ENCODE measurements around the gene OR4K5. TPM values are rescaled to one million over a fixed set of nuclear protein-coding genes. Genes with fewer than 3 reads are reported as not detected.
"Not testable (repeated sequence)": the region's sequence is repeated elsewhere in the genome, so short reads cannot be mapped to it uniquely, and the experiment has no call there.

The OR4K5 gene
- total and polyA plus RNA-seq, 2 donors (not counting 3 experiments of a cell fraction or from before 2014, with no cell fraction given): not detected

- Histone ChIP-seq H4K20me1 (replicated peaks; ENCODE audit: control insufficient read depth, extremely low read depth, insufficient read depth, low read length) (no peaks in the 10 kb centered on the region), H3K4me2 (ENCODE audit: insufficient read depth, low read length) (no peak overlapping the region), H3K4me1 (ENCODE audit: control insufficient read depth, extremely low read depth, insufficient read depth, low read length) (no peaks in the 10 kb centered on the region), H3K27me3 (ENCODE audit: control insufficient read depth in 2 of 2, insufficient read depth in 2 of 2, low read length in 2 of 2) (no peaks in the 10 kb centered on the region), H2AFZ (ENCODE audit: low read depth, low read length) (no peak overlapping the region), H3K9me3 (replicated peaks; ENCODE audit: control insufficient read depth, insufficient read depth, low read length) (no peaks in the 10 kb centered on the region), H3K9ac (replicated peaks; ENCODE audit: extremely low read depth, insufficient read depth, low read length) (no peak overlapping the region), H3K9me1 (replicated peaks; ENCODE audit: control insufficient read depth, extremely low read depth, insufficient read depth, low read length) (no peaks in the 10 kb centered on the region), H3K4me3 (replicated peaks in 1 of 3; ENCODE audit: insufficient read depth in 1 of 3, low read depth in 1 of 3, low read length in 3 of 3) (no peak overlapping the region), H3K79me2 (ENCODE audit: control insufficient read depth, insufficient read depth, low read length) (no peaks in the 10 kb centered on the region), H3K36me3 (ENCODE audit: control insufficient read depth in 2 of 2, extremely low read depth in 1 of 2, insufficient read depth in 2 of 2, low read length in 2 of 2) (no peaks in the 10 kb centered on the region), H3K27ac (ENCODE audit: insufficient read depth, low read depth, low read length) (no peak overlapping the region)
- FAIRE-seq (no peak), DNase-seq (ENCODE audit: low read depth, low spot score) (no peak)
- dilution Hi-C loops (cut with MboI; ENCODE audit: extremely low pct_ligation_motif_present, low sequenced_read_pairs): no loop called here
- POLR2A ChIA-PET: no interaction called here
- BruUV-seq (replicated peaks): no TSS peak
- CTCF ChIA-PET: no interaction called here
- TF ChIP-seq MAX (IDR thresholded peaks at IDR 0.05; ENCODE audit: insufficient read depth, insufficient read length): no peak
- no peak for TF ChIP-seq CTCF (IDR thresholded peaks at IDR 0.05; ENCODE audit: extremely low read depth in 1 of 2, insufficient read depth in 1 of 2, low read depth in 1 of 2, low read length in 2 of 2)
- no peak for TF ChIP-seq EZH2 (IDR thresholded peaks at IDR 0.05; ENCODE audit: borderline replicate concordance, low read depth, low read length, severe bottlenecking)
- TF ChIP-seq MYC (IDR thresholded peaks at IDR 0.05; ENCODE audit: low read depth, low read length): no peak
- no peak for TF ChIP-seq GATA2 (IDR thresholded peaks at IDR 0.05; ENCODE audit: insufficient read depth, insufficient read length, low read depth, low read length)
- TF ChIP-seq POLR2AphosphoS5 (IDR thresholded peaks at IDR 0.05; ENCODE audit: insufficient read depth, low read depth, low read length): no peak
- no peak for TF ChIP-seq JUN (IDR thresholded peaks at IDR 0.05; ENCODE audit: borderline replicate concordance, insufficient read depth, insufficient read length, low read depth)
- no peak for TF ChIP-seq FOS (IDR thresholded peaks at IDR 0.05; ENCODE audit: borderline replicate concordance, insufficient read depth, low read length)
- TF ChIP-seq POLR2A (IDR thresholded peaks at IDR 0.05; ENCODE audit: low read depth, low read length): no peak
- intact Hi-C loops (cut with micrococcal nuclease): no loop called here
Observed at GRCh38 chr14:19949218-19949617, 28.8 kb downstream of the OR4K5 start.

- H3K4me2 ChIP-seq (ENCODE audit: insufficient read depth, low read length); intact Hi-C loops (cut with micrococcal nuclease); H3K79me2 ChIP-seq (ENCODE audit: control insufficient read depth, insufficient read depth, low read length); FAIRE-seq; H3K9ac ChIP-seq (replicated peaks; ENCODE audit: extremely low read depth, insufficient read depth, low read length); BruUV-seq (replicated peaks); H3K27ac ChIP-seq (ENCODE audit: insufficient read depth, low read depth, low read length); H3K4me3 ChIP-seq (replicated peaks in 1 of 3; ENCODE audit: insufficient read depth in 1 of 3, low read depth in 1 of 3, low read length in 3 of 3); DNase-seq (ENCODE audit: low read depth, low spot score); H4K20me1 ChIP-seq (replicated peaks; ENCODE audit: control insufficient read depth, extremely low read depth, insufficient read depth, low read length); H3K36me3 ChIP-seq (ENCODE audit: control insufficient read depth in 2 of 2, extremely low read depth in 1 of 2, insufficient read depth in 2 of 2, low read length in 2 of 2); H3K9me1 ChIP-seq (replicated peaks; ENCODE audit: control insufficient read depth, extremely low read depth, insufficient read depth, low read length); CTCF ChIA-PET; H3K4me1 ChIP-seq (ENCODE audit: control insufficient read depth, extremely low read depth, insufficient read depth, low read length); H3K27me3 ChIP-seq (ENCODE audit: control insufficient read depth in 2 of 2, insufficient read depth in 2 of 2, low read length in 2 of 2); H3K9me3 ChIP-seq (replicated peaks; ENCODE audit: control insufficient read depth, insufficient read depth, low read length); POLR2A ChIA-PET; H2AFZ ChIP-seq (ENCODE audit: low read depth, low read length); dilution Hi-C loops (cut with MboI; ENCODE audit: extremely low pct_ligation_motif_present, low sequenced_read_pairs): not testable (repeated sequence)
Observed at GRCh38 chr14:19969735-19970134, 49.3 kb downstream of the OR4K5 start.

Measured in endothelial cell of umbilical vein (primary cell).